A673 (cell line): Measurements from ENCODE around the gene NPLOC4. TPM values are rescaled to one million over a fixed set of nuclear protein-coding genes. Genes with fewer than 3 reads are reported as not detected.

Source experiments
- BruUV-seq: library from RNA; stranded (reverse); fragments of 400-500 nt; replicated peaks from 2 replicates; lab custom pipeline; 2021; lab: Mats Ljungman, UMichigan
- CTCF ChIA-PET: fragments of 300-600 bp; sonication (Branson Sonifier 250); formaldehyde crosslinking; loops from one replicate; lab custom pipeline; 2022; ENCODE audit warnings: antibody characterized with exemption; lab: Charles Lee
- POLR2A ChIA-PET: fragments of 300-600 bp; sonication (Branson Sonifier 250); formaldehyde crosslinking; loops from one replicate; lab custom pipeline; 2022; ENCODE audit warnings: antibody characterized with exemption; ENCODE audit not compliant: low non-redundant PET; lab: Charles Lee
- DNase-seq: peaks from one replicate; pipeline ENCODE4 v3.0.0-alpha.2; 2015; ENCODE audit warnings: low spot score
- H3K27ac ChIP-seq: fragments of 200-600 bp; sonication (generic); 2 replicates; pipeline ENCODE4 v1.5.1; 2016; ENCODE audit warnings: mixed run types, low read depth, mild to moderate bottlenecking, mixed read lengths, antibody characterized with exemption, low read length; ENCODE audit not compliant: poor library complexity, severe bottlenecking
- H3K27me3 ChIP-seq: fragments of 200-600 bp; sonication (generic); replicated peaks from 2 replicates; pipeline ENCODE4 v1.6.1; 2017; ENCODE audit warnings: mixed run types, low read depth, mild to moderate bottlenecking, mixed read lengths, antibody characterized with exemption, low read length; ENCODE audit not compliant: insufficient read depth, poor library complexity
- H3K36me3 ChIP-seq: fragments of 200-600 bp; sonication (generic); 2 replicates; pipeline ENCODE4 v1.6.1; 2016; ENCODE audit warnings: mixed run types, mild to moderate bottlenecking, mixed read lengths, antibody characterized with exemption, low read length; ENCODE audit not compliant: insufficient read depth, poor library complexity, severe bottlenecking
- H3K4me1 ChIP-seq: fragments of 200-600 bp; sonication (generic); 2 replicates; pipeline ENCODE4 v1.6.1; 2017; ENCODE audit warnings: mixed run types, mild to moderate bottlenecking, mixed read lengths, antibody characterized with exemption, low read length; ENCODE audit not compliant: insufficient read depth, poor library complexity, severe bottlenecking
- H3K4me3 ChIP-seq: fragments of 200-600 bp; sonication (generic); 2 replicates; pipeline ENCODE4 v1.5.1; 2016; ENCODE audit warnings: low read depth, mixed run types, mild to moderate bottlenecking, mixed read lengths, low read length; ENCODE audit not compliant: poor library complexity, severe bottlenecking
- H3K9me3 ChIP-seq: fragments of 200-600 bp; sonication (generic); 2 replicates; pipeline ENCODE4 v1.6.1; 2016; ENCODE audit warnings: mixed run types, low read depth, mild to moderate bottlenecking, mixed read lengths, antibody characterized with exemption, low read length; ENCODE audit not compliant: poor library complexity, severe bottlenecking
- CTCF ChIP-seq: fragments of 300-800, 200-600 bp; sonication (generic); conservative IDR thresholded peaks from 2 replicates; pipeline ENCODE4 v1.5.1; 2017; ENCODE audit warnings: low read depth, mild to moderate bottlenecking, antibody characterized with exemption, low read length, moderate library complexity, mixed read lengths
- EZH2 ChIP-seq: fragments of 200-600 bp; sonication (generic); IDR thresholded peaks from 2 replicates; pipeline ENCODE4 v1.6.1; 2017; ENCODE audit warnings: borderline replicate concordance, low read depth, mild to moderate bottlenecking, mixed read lengths, antibody characterized with exemption, low read length; ENCODE audit not compliant: poor library complexity, severe bottlenecking
- intact Hi-C: fragments of 100-400 bp; cut with micrococcal nuclease; formaldehyde crosslinking; loops from one replicate; pipeline ENCODE4 v1.10.0; 2022; ENCODE audit not compliant: unreplicated experiment
- total RNA-seq: library from RNA; stranded (reverse); gene quantifications from 2 replicates; pipeline ENCODE4 v1.2.3, GENCODE V29; 2021

Gene NPLOC4
- total RNA-seq, 1 experiment from 2014 or later, result 195 TPM

GRCh38 chr17:81545160-81545949 lies 91.6 kb downstream of the NPLOC4 start:
- ChIA-PET POLR2A (no interaction called here), CTCF (no interaction called here)
- H3K4me1 ChIP-seq, result no peaks in the 10 kb centered on the region
- H3K27ac ChIP-seq, result no peak overlapping the region
- H3K4me3 ChIP-seq, result no peak overlapping the region
- H3K9me3 ChIP-seq, result no peaks in the 10 kb centered on the region
- H3K36me3 ChIP-seq, result peaks cover 52% of the 10 kb centered on the region
- no TSS peak for BruUV-seq
- DNase-seq, result no peak
- intact Hi-C loops, result no loop called here
- H3K27me3 ChIP-seq, result no peaks in the 10 kb centered on the region
- TF ChIP-seq EZH2 (no peak), CTCF (no peak)

GRCh38 chr17:81544281-81544974 lies 92.5 kb downstream of the NPLOC4 start:
- Histone ChIP-seq H3K27me3 (no peaks in the 10 kb centered on the region), H3K36me3 (peaks cover 42% of the 10 kb centered on the region), H3K27ac (no peak overlapping the region), H3K4me1 (no peaks in the 10 kb centered on the region), H3K4me3 (no peak overlapping the region), H3K9me3 (no peaks in the 10 kb centered on the region)
- CTCF ChIA-PET, result no interaction called here
- TF ChIP-seq CTCF (no peak), EZH2 (no peak)
- DNase-seq, result no peak
- POLR2A ChIA-PET, result interaction anchor here (0.6 kb wide), 1 partner anchor 127 kb away, joined by 3 read pairs; no protein-coding TSS in a partner anchor
- intact Hi-C loops, result no loop called here
- BruUV-seq, result no TSS peak

GRCh38 chr17:81543756-81544155 lies 93.2 kb downstream of the NPLOC4 start:
- Histone ChIP-seq H3K9me3 (no peaks in the 10 kb centered on the region), H3K27ac (no peak overlapping the region), H3K36me3 (peaks cover 37% of the 10 kb centered on the region), H3K4me3 (no peak overlapping the region), H3K4me1 (no peaks in the 10 kb centered on the region), H3K27me3 (no peaks in the 10 kb centered on the region)
- no peak for TF ChIP-seq CTCF
- TF ChIP-seq EZH2, result no peak
- ChIA-PET POLR2A (interaction anchor here (0.6 kb wide), 1 partner anchor 127 kb away, joined by 3 read pairs; no protein-coding TSS in a partner anchor), CTCF (no interaction called here)
- DNase-seq, result no peak
- BruUV-seq, result no TSS peak
- intact Hi-C loops, result no loop called here
